Skin of body (tissue), 2 donors: Measurements from ENCODE around the gene ERCC4. TPM values are rescaled to one million over a fixed set of nuclear protein-coding genes. Genes with fewer than 3 reads are reported as not detected.

ENCODE experiments used
- DNase-seq: peaks from one replicate; lab custom pipeline; 2025; lab: John Stamatoyannopoulos, UW
- total RNA-seq: library from RNA; depleted of rRNA; stranded (reverse); fragments of >200 nt; gene quantifications from one replicate; pipeline ENCODE4 v1.2.3, GENCODE V29; 2014

The ERCC4 gene
- total RNA-seq, 1 donor from 2014 or later: 7.6 TPM

- no peak for DNase-seq
Measured at GRCh38 chr16:13945744-13946485, 26.0 kb downstream of the ERCC4 start.

- no peak for DNase-seq
Measured at GRCh38 chr16:13948086-13948485, 28.1 kb downstream of the ERCC4 start.

GRCh38 chr16:13950821-13951547 lies 31.0 kb downstream of the ERCC4 start:
- no peak for DNase-seq

GRCh38 chr16:13951611-13952010 lies 31.7 kb downstream of the ERCC4 start:
- DNase-seq: no peak

GRCh38 chr16:13953501-13953900 lies 33.5 kb downstream of the ERCC4 start:
- no peak for DNase-seq

GRCh38 chr16:13956635-13957196 lies 36.8 kb downstream of the ERCC4 start:
- DNase-seq: no peak

GRCh38 chr16:13957197-13958078 lies 37.5 kb downstream of the ERCC4 start:
- peak; percentile 80 for DNase-seq

- no peak for DNase-seq
Measured at GRCh38 chr16:13958474-13958873, 38.5 kb downstream of the ERCC4 start.

GRCh38 chr16:13959626-13960025 lies 39.7 kb downstream of the ERCC4 start:
- no peak for DNase-seq

GRCh38 chr16:13961099-13961811 lies 41.3 kb downstream of the ERCC4 start:
- DNase-seq: no peak

- DNase-seq: no peak
Measured at GRCh38 chr16:13962232-13962631, 42.3 kb downstream of the ERCC4 start.

GRCh38 chr16:13968835-13969234 lies 48.9 kb downstream of the ERCC4 start:
- DNase-seq: no peak

- no peak for DNase-seq
Measured at GRCh38 chr16:13969711-13970110, 49.8 kb downstream of the ERCC4 start.

- no peak for DNase-seq
Measured at GRCh38 chr16:13970708-13971422, 50.9 kb downstream of the ERCC4 start.

GRCh38 chr16:13973321-13974023 lies 53.5 kb downstream of the ERCC4 start:
- no peak for DNase-seq

- no peak for DNase-seq
Measured at GRCh38 chr16:13977177-13977576, 57.2 kb downstream of the ERCC4 start.

GRCh38 chr16:13982451-13982850 lies 62.5 kb downstream of the ERCC4 start:
- DNase-seq: no peak

GRCh38 chr16:13983625-13984024 lies 63.7 kb downstream of the ERCC4 start:
- DNase-seq: no peak

GRCh38 chr16:13984794-13985193 lies 64.8 kb downstream of the ERCC4 start:
- no peak for DNase-seq

GRCh38 chr16:13988038-13988437 lies 68.1 kb downstream of the ERCC4 start:
- DNase-seq: no peak
